GM19193 (cell line): Measurements from ENCODE around the gene FRZB.

Experiments
- POLR2A ChIP-seq: IDR thresholded peaks from 4 replicates; pipeline ENCODE4 v1.6.1; 2011; ENCODE audit not compliant: insufficient read depth, insufficient read length; ENCODE audit errors: extremely low read depth

FRZB gene

DNA sequence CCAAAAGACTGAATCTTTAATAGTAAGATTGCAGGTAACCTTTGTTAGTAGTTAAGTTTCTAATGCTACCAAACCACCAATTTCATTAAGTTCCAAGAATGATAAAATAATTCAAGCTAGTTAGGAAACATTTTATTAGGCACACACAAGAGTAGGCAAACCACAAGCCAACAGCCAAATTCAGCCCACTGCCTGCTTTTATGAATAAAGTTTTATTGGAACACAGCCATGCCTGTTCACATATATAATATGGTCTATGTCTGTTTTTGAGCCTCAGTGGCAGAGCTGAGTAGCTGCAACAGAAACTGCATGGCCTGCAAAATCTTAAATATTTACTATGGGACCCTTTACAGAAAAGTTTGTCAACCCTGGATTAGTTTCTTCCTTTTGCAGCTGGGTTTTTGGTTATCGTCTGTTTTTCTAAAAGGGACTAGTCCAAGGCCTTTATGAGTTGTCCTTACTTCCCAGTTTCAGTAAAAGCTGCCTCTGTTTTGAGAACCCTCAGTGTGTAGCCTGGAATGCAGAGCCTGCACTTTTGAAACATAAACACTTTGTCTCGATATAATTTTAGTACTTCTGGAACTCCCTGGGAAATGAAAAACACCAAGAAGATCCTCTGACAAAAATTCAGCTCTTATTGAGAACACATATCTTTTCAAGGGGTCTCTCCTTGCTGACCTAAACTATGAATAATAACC lies 39.1 kb downstream of the FRZB start:
- no peak for TF ChIP-seq POLR2A

DNA sequence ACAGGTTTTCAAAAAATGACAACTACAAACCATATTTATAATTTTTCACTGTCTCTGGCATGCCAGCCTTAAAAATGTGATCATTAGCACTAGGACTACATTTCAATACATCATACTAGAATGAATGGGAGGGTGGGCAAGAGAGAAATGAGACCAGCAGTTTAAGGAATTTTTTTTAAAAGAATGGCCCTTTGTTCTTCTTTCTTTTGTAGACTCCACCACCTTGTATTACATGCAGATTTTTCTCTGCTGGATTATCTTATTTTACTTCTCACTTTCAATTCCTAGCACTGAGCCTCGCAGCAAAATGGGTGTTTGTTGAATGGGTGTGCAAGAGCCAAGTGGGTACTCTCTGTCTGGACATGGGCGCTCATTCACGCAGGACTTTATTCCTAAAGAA lies 39.9 kb downstream of the FRZB start:
- TF ChIP-seq POLR2A = no peak

- no peak for TF ChIP-seq POLR2A
Observed at GRCh38 chr2:182826064-182826463, 40.4 kb downstream of the FRZB start.

DNA sequence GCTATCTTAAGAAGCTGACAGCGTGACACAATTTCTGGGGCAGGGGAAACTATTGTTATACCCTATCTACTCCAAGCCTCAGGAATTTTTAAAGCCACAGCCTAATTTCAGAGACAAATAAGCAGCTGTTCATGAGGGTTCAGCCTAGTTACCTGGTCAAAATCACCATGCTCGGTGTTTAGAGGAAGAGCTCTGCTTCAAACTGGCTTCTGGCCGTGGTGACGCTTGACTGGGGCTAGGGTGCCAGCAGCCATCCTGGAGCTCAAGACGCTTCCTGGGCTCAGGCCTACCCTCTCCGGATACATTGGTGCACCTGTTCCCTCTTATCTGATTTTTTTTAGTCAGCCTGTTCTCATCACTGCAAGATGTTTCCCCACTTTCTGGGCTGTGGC lies 41.7 kb downstream of the FRZB start:
- TF ChIP-seq POLR2A = no peak

DNA sequence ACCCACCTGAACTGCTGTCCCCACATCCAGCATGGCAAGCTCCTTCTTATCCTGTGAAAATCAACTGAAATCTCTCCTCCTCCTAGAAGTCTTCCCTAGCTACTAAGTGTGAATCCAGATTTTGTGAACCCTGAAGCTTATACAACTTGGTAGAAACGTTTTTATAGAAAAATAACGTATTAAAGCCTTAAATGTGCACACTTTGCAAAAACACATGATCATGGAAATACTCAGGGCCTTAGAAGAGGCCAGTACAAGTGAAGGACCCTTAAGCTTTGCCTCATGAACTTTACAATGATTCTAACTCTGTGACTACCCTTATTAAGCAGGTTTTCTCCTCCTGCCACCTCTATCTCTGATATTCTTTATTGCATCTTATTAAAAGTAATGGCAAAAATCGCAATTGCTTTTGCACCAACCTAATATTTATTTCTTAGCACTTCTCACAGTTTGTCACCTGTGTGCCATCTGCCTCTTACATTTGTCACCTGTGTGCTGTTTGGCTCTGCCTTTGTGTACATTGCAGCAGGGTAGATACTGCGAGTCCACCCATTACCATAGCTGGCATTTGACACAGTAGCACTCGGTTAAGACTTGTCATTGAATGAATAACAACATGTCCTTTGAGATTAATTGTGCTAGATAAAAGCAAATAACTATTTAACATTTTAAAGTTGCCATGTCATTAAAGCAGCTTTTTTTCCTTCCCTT lies 42.2 kb downstream of the FRZB start:
- no peak for TF ChIP-seq POLR2A

- TF ChIP-seq POLR2A = no peak
Observed at GRCh38 chr2:182822733-182823132, 43.7 kb downstream of the FRZB start.

- no peak for TF ChIP-seq POLR2A
Observed at GRCh38 chr2:182821182-182821581, 45.3 kb downstream of the FRZB start.

- TF ChIP-seq POLR2A = no peak
Observed at GRCh38 chr2:182819412-182819811, 47.0 kb downstream of the FRZB start.

DNA sequence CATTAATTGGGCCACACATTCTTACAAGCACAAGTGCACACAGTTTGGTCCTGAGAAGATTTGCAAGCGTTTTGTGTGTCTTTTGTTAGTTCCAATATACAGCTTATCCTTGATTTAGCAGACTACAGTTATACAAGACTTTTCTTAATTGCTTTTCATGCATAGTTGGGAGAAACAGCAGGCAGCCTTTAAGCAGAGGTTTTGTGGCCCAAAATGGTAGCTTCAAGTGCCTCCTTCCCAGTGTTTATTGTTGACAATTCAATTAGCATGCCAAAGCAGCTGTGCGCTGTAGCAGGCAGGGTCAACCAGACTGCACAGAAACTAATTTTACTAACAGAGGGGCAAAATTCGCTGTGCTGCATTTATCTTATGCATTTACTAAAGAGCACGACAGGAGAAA lies 47.5 kb downstream of the FRZB start:
- TF ChIP-seq POLR2A = no peak

- no peak for TF ChIP-seq POLR2A
Observed at GRCh38 chr2:182818501-182818900, 47.9 kb downstream of the FRZB start.

DNA sequence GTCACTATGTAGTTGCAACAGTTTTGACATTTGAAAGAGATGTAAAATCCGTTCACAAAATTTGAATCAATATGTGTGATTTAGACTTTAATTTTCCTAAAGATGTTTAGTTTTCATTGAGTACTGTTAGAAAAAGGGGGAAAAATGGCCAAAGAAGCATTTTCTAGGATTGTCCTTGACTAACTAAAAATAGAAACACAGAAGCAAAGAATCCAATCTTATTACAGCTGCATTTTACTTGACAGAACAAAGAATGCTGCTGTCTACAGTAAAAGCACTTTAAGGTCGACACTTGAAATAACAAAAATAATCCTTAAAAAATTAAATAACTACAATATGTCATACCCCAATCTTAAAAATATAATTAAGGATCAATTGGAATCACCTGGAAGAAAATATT lies 48.9 kb downstream of the FRZB start:
- TF ChIP-seq POLR2A = no peak

DNA sequence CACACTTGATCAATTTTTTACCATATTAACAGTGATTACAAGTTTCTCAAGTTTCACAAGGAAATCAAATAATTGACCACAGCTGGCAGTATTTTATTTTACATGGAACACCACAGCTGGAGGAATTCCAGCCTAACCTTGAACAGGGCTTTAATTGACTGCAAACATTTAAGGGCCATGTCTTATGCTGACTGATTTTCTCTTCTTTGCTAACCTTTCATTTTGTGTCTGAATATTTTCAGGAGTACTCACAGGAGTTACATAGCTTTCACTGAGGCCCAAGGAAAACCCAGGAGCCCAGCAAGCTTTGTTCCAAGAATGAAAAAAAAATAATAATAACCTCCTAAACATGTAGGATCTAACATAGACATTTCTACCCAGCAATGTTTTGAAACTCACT lies 49.6 kb downstream of the FRZB start:
- TF ChIP-seq POLR2A = no peak

DNA sequence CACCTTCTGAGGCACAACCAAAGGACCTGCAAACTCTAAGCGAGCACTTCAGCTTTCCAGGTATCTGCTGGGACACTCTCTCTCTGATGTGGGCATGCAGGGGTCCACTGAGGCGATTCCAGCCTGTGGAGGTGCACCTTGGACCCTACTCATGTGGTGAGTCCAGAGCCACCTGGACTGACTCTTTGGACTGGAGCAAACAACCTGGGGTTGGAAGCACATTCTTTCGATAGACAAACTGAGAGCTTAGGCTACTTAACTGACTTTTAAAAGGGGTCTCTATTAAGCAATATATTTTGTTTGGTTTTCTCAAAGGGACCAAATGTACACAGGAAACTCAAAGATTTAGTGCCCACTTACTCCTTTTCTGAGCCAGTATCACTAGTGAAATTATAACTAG lies 51.6 kb downstream of the FRZB start:
- no peak for TF ChIP-seq POLR2A

DNA sequence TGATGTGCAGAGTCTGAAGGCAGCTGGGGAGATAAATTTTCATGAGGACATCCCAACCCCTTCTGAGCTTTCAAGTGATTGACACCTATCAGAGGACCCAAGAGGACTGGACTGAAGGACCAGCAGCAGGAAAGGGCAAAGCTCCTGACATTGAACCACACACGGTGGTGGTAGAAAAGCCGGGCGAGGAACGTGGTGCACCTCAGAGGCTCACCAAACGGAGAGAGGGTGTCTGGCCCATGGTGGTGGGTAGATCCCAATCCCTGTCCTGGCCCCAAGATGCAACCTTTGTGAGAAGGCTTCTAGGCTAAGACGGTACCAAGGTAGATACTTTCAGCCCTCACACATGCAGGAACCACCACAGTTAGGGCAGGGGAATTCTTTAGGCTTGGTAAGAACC lies 52.1 kb downstream of the FRZB start:
- no peak for TF ChIP-seq POLR2A

- no peak for TF ChIP-seq POLR2A
Observed at GRCh38 chr2:182810087-182810486, 56.4 kb downstream of the FRZB start.

DNA sequence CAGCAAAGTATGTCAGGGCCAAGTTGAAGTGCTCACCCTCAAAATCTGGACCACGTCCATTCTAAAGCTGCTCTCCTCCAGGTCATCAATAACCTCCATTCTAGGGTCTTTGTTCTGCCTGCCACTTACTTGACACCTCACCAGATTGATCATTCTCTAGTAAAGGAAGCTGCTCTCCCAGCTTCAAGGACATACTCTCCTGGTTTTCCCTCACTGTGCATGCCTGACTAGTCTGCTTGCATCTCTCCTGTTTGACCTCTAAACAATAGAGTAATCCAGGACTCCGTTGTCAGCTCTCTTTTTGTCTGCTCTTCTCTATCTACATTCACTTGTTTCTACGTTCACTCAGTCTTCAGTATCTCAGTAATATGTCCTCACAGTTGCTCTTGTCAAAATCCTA lies 59.1 kb downstream of the FRZB start:
- no peak for TF ChIP-seq POLR2A
